HG03175 (cell line): ENCODE measurements around the gene BET1.
"Not testable (repeated sequence)": the region's sequence is repeated elsewhere in the genome, so short reads cannot be mapped to it uniquely, and the experiment has no call there.

Experiments
- ATAC-seq: cut with Tn5 transposase; IDR thresholded peaks from one replicate; pipeline ENCODE4 v1.9.1; 2021; ENCODE audit warnings: mild to moderate bottlenecking, moderate library complexity; ENCODE audit not compliant: unreplicated experiment

Gene BET1

GRCh38 chr7:94004024-94004951 lies at the start of gene BET1:
Gene BET1, minus strand, starts transcription at chr7:94004355. Its CDS starts 139 bp downstream, at chr7:94004216.
- peak; percentile 92 for ATAC-seq

- no peak for ATAC-seq
These were observed 49.4 kb upstream of the BET1 start for GRCh38 chr7:94053532-94053931.

- ATAC-seq, result peak; percentile 37
These were observed 48.4 kb upstream of the BET1 start for GRCh38 chr7:94052398-94053180.

GRCh38 chr7:94050046-94050445 lies 45.9 kb upstream of the BET1 start:
- peak; percentile 85 for ATAC-seq

- ATAC-seq, result peak; percentile 13
These were observed 45.5 kb upstream of the BET1 start for GRCh38 chr7:94049615-94050014.

- ATAC-seq, result no peak
These were observed 44.6 kb upstream of the BET1 start for GRCh38 chr7:94048755-94049154.

GRCh38 chr7:94047956-94048355 lies 43.8 kb upstream of the BET1 start:
- no peak for ATAC-seq

GRCh38 chr7:94045581-94045980 lies 41.4 kb upstream of the BET1 start:
- ATAC-seq, result no peak

- ATAC-seq, result no peak
These were observed 40.7 kb upstream of the BET1 start for GRCh38 chr7:94044806-94045205.

GRCh38 chr7:94043299-94043698 lies 39.1 kb upstream of the BET1 start:
- no peak for ATAC-seq

- ATAC-seq, result peak; percentile 93
These were observed 38.2 kb upstream of the BET1 start for GRCh38 chr7:94042381-94042780.

- ATAC-seq, result no peak
These were observed 37.4 kb upstream of the BET1 start for GRCh38 chr7:94041529-94041928.

GRCh38 chr7:94040254-94040653 lies 36.1 kb upstream of the BET1 start:
- ATAC-seq, result no peak

GRCh38 chr7:94039368-94040035 lies 35.3 kb upstream of the BET1 start:
- no peak for ATAC-seq

GRCh38 chr7:94031865-94032264 lies 27.7 kb upstream of the BET1 start:
- ATAC-seq, result peak; percentile 66

GRCh38 chr7:94030634-94031033 lies 26.5 kb upstream of the BET1 start:
- no peak for ATAC-seq

- no peak for ATAC-seq
These were observed 25.8 kb upstream of the BET1 start for GRCh38 chr7:94029976-94030375.

- ATAC-seq, result no peak
These were observed 24.6 kb upstream of the BET1 start for GRCh38 chr7:94028768-94029167.

GRCh38 chr7:94026619-94027018 lies 22.5 kb upstream of the BET1 start:
- not testable (repeated sequence) for ATAC-seq

- no peak for ATAC-seq
These were observed 18.4 kb upstream of the BET1 start for GRCh38 chr7:94022550-94022949.

GRCh38 chr7:94016786-94017185 lies 12.6 kb upstream of the BET1 start:
- ATAC-seq, result no peak
